Stimulated activated CD4-positive, alpha-beta T cell treated with anti-CD3 and anti-CD28 coated beads, Interleukin-15, amount 100 ng/mL, for 24 hours (primary cell): ENCODE results near the gene HDLBP.
A peak's percentile ranks its signal among the peaks of the same experiment; 100 is the strongest.

Experiments
- DNase-seq: peaks from one replicate; pipeline ENCODE4 v3.0.0-alpha.2; 2020

HDLBP gene

GRCh38 chr2:241273210-241274020 is 42.1 kb downstream of the HDLBP start:
- no peak for DNase-seq

GRCh38 chr2:241272303-241273209 is 42.9 kb downstream of the HDLBP start:
- DNase-seq = peak; percentile 67

GRCh38 chr2:241271706-241272302 is 43.7 kb downstream of the HDLBP start:
- DNase-seq = peak; percentile 75

GRCh38 chr2:241270531-241270930 is 44.9 kb downstream of the HDLBP start:
- no peak for DNase-seq

GRCh38 chr2:241269707-241270520 is 45.6 kb downstream of the HDLBP start:
- no peak for DNase-seq

- DNase-seq = no peak
These were observed 46.6 kb downstream of the HDLBP start for GRCh38 chr2:241268716-241269445.

- DNase-seq = no peak
These were observed 47.2 kb downstream of the HDLBP start for GRCh38 chr2:241268306-241268705.

GRCh38 chr2:241267249-241268067 is 48.0 kb downstream of the HDLBP start:
- DNase-seq = no peak

- DNase-seq = no peak
These were observed 50.0 kb downstream of the HDLBP start for GRCh38 chr2:241265506-241265905.

GRCh38 chr2:241263061-241263460 is 52.4 kb downstream of the HDLBP start:
- DNase-seq = no peak

GRCh38 chr2:241261628-241262027 is 53.8 kb downstream of the HDLBP start:
- no peak for DNase-seq

GRCh38 chr2:241260911-241261310 is 54.6 kb downstream of the HDLBP start:
- no peak for DNase-seq

GRCh38 chr2:241258505-241259280 is 56.8 kb downstream of the HDLBP start:
- DNase-seq = no peak

GRCh38 chr2:241257419-241258032 is 57.9 kb downstream of the HDLBP start:
- DNase-seq = no peak

- no peak for DNase-seq
These were observed 59.3 kb downstream of the HDLBP start for GRCh38 chr2:241256168-241256545.

GRCh38 chr2:241255542-241256167 is 59.8 kb downstream of the HDLBP start:
- no peak for DNase-seq

GRCh38 chr2:241254904-241255351 is 60.5 kb downstream of the HDLBP start:
- no peak for DNase-seq

- no peak for DNase-seq
These were observed 62.5 kb downstream of the HDLBP start for GRCh38 chr2:241252778-241253475.
